ENCODE measurements around the gene RAB24. TPM values are rescaled to one million over a fixed set of nuclear protein-coding genes. Genes with fewer than 3 reads are reported as not detected.
A peak's percentile ranks its signal among the peaks of the same experiment; 100 is the strongest.

RAB24 gene
- polyA plus RNA-seq, 1 donor from 2014 or later: 79.0 TPM

DNA sequence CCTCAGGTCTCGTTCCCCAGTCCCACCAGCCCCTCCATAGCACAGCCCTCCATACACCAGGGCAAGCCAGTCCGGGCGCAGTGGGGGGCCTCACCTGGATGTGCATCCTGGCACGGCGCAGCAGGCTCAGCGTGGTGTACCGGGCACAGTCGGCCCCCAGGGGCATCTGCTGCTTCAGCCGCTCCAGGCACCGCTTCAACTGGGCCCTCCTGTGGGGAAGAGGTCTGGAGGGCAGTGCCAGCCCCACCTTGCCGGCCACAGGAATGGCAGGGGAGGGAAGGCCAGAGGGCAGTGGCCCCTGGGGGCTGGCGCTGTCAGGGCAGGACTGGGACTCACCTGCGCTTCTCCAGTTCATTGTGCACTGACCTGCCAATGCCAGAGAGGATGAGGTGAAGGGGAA lies 6.8 kb upstream of the RAB24 start:
- Histone ChIP-seq H3K79me2 (replicated peaks; ENCODE audit: insufficient read depth, low read length) (no peaks in the 10 kb centered on the region), H3K9me2 (ENCODE audit: insufficient read depth, low read length) (no peaks in the 10 kb centered on the region), H3K9me3 (ENCODE audit: low read length) (no peaks in the 10 kb centered on the region), H3K27me3 (ENCODE audit: insufficient read depth, low read depth, low read length) (no peaks in the 10 kb centered on the region), H4K20me1 (ENCODE audit: insufficient read depth) (no peaks in the 10 kb centered on the region), H3K4me2 (ENCODE audit: low read length) (no peak overlapping the region), H3K36me3 (ENCODE audit: insufficient read depth, low read length) (no peaks in the 10 kb centered on the region), H3K9ac (ENCODE audit: low read length) (no peak overlapping the region), H3F3A (ENCODE audit: insufficient read depth, low read length, poor library complexity, severe bottlenecking) (no peaks in the 10 kb centered on the region), H2AFZ (ENCODE audit: low read depth, low read length) (no peak overlapping the region), H3K27ac (ENCODE audit: low read length) (no peak overlapping the region), H3K4me3 (ENCODE audit: low read length) (no peak overlapping the region)
- TF ChIP-seq EP300 (conservative IDR thresholded peaks at IDR 0.05; ENCODE audit: poor library complexity, severe bottlenecking) (no peak), POLR2AphosphoS5 (IDR thresholded peaks at IDR 0.05) (no peak), TAF1 (IDR thresholded peaks at IDR 0.05; ENCODE audit: low read depth) (no peak), MXI1 (conservative IDR thresholded peaks at IDR 0.05; ENCODE audit: poor library complexity, severe bottlenecking) (no peak), EZH2 (IDR thresholded peaks at IDR 0.05; ENCODE audit: borderline replicate concordance, insufficient read depth, low read length, poor library complexity, severe bottlenecking) (no peak), RAD21 (conservative IDR thresholded peaks at IDR 0.05) (no peak), SMC3 (conservative IDR thresholded peaks at IDR 0.05; ENCODE audit: poor library complexity) (no peak)
- TF ChIP-seq, protein P1, sequence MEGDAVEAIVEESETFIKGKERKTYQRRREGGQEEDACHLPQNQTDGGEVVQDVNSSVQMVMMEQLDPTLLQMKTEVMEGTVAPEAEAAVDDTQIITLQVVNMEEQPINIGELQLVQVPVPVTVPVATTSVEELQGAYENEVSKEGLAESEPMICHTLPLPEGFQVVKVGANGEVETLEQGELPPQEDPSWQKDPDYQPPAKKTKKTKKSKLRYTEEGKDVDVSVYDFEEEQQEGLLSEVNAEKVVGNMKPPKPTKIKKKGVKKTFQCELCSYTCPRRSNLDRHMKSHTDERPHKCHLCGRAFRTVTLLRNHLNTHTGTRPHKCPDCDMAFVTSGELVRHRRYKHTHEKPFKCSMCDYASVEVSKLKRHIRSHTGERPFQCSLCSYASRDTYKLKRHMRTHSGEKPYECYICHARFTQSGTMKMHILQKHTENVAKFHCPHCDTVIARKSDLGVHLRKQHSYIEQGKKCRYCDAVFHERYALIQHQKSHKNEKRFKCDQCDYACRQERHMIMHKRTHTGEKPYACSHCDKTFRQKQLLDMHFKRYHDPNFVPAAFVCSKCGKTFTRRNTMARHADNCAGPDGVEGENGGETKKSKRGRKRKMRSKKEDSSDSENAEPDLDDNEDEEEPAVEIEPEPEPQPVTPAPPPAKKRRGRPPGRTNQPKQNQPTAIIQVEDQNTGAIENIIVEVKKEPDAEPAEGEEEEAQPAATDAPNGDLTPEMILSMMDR (IDR thresholded peaks at IDR 0.05; ENCODE audit: poor library complexity, severe bottlenecking): no peak
- TF ChIP-seq, protein P2, sequence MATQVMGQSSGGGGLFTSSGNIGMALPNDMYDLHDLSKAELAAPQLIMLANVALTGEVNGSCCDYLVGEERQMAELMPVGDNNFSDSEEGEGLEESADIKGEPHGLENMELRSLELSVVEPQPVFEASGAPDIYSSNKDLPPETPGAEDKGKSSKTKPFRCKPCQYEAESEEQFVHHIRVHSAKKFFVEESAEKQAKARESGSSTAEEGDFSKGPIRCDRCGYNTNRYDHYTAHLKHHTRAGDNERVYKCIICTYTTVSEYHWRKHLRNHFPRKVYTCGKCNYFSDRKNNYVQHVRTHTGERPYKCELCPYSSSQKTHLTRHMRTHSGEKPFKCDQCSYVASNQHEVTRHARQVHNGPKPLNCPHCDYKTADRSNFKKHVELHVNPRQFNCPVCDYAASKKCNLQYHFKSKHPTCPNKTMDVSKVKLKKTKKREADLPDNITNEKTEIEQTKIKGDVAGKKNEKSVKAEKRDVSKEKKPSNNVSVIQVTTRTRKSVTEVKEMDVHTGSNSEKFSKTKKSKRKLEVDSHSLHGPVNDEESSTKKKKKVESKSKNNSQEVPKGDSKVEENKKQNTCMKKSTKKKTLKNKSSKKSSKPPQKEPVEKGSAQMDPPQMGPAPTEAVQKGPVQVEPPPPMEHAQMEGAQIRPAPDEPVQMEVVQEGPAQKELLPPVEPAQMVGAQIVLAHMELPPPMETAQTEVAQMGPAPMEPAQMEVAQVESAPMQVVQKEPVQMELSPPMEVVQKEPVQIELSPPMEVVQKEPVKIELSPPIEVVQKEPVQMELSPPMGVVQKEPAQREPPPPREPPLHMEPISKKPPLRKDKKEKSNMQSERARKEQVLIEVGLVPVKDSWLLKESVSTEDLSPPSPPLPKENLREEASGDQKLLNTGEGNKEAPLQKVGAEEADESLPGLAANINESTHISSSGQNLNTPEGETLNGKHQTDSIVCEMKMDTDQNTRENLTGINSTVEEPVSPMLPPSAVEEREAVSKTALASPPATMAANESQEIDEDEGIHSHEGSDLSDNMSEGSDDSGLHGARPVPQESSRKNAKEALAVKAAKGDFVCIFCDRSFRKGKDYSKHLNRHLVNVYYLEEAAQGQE (IDR thresholded peaks at IDR 0.05; ENCODE audit: borderline replicate concordance): no peak

DNA sequence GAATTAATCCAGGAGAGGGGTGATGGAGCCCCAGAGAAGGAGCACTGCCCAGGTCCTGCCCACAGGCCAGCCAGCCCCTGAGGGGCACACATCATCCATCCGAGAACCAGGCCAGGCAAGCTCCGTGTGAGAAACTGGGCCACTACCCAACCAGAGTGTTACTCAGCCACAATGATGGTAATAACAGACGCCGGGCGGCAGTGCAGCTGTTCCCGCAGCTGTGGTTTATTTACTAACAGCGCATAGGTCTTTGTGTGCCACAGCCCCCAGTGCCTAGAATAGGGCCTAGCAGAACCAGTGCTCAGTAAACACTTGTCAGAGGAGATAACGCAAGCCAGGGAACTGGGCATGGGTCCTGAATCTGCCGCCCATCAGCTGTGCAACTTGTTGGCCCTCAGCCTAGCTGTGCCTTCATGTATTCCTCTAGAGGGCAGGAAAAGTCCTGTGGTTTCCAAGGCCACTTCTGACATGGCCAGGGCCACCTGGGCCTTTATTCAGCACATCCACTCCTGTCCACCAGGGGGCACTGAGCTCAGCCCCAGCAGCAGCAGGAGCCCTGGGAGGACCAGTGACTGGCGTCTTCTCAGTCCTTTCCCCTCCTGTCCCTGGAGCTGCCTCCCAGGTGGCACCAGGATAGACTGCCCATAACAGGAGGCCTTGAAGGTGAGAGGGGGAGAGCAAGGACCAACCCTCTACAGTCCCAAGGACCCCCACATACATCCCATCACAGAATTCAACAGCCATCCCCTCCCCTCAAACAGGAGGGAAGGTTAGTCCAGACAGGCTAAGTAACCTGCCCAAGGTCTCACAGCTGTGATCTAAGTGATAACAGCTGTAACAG lies 6.1 kb upstream of the RAB24 start:
- no peaks in the 10 kb centered on the region for H3K27me3 ChIP-seq (ENCODE audit: insufficient read depth, low read depth, low read length)
- H3K9me3 ChIP-seq (ENCODE audit: low read length): no peaks in the 10 kb centered on the region
- no peak overlapping the region for H3K27ac ChIP-seq (ENCODE audit: low read length)
- TF ChIP-seq, protein P2 (IDR thresholded peaks at IDR 0.05; ENCODE audit: borderline replicate concordance): no peak
- TF ChIP-seq SMC3 (conservative IDR thresholded peaks at IDR 0.05; ENCODE audit: poor library complexity) (peak; percentile 72), MXI1 (conservative IDR thresholded peaks at IDR 0.05; ENCODE audit: poor library complexity, severe bottlenecking) (no peak), EZH2 (IDR thresholded peaks at IDR 0.05; ENCODE audit: borderline replicate concordance, insufficient read depth, low read length, poor library complexity, severe bottlenecking) (no peak), POLR2AphosphoS5 (IDR thresholded peaks at IDR 0.05) (no peak), RAD21 (conservative IDR thresholded peaks at IDR 0.05) (peak; percentile 59), TAF1 (IDR thresholded peaks at IDR 0.05; ENCODE audit: low read depth) (no peak), EP300 (conservative IDR thresholded peaks at IDR 0.05; ENCODE audit: poor library complexity, severe bottlenecking) (no peak)
- TF ChIP-seq, protein P1 (IDR thresholded peaks at IDR 0.05; ENCODE audit: poor library complexity, severe bottlenecking): peak; percentile 75
- no peak overlapping the region for H2AFZ ChIP-seq (ENCODE audit: low read depth, low read length)
- no peak overlapping the region for H3K4me2 ChIP-seq (ENCODE audit: low read length)
- no peaks in the 10 kb centered on the region for H3K9me2 ChIP-seq (ENCODE audit: insufficient read depth, low read length)
- H3K4me3 ChIP-seq (ENCODE audit: low read length): no peak overlapping the region
- H3F3A ChIP-seq (ENCODE audit: insufficient read depth, low read length, poor library complexity, severe bottlenecking): no peaks in the 10 kb centered on the region
- no peaks in the 10 kb centered on the region for H4K20me1 ChIP-seq (ENCODE audit: insufficient read depth)
- peaks cover 5% of the 10 kb centered on the region for H3K79me2 ChIP-seq (replicated peaks; ENCODE audit: insufficient read depth, low read length)
- no peak overlapping the region for H3K9ac ChIP-seq (ENCODE audit: low read length)
- H3K36me3 ChIP-seq (ENCODE audit: insufficient read depth, low read length): no peaks in the 10 kb centered on the region

Measured in neural cell (in vitro differentiated cells).